Skeletal muscle tissue (tissue), 4 donors: Measurements from ENCODE around the gene KCNK6. TPM values are rescaled to one million over a fixed set of nuclear protein-coding genes. Genes with fewer than 3 reads are reported as not detected.

Experiments used
- H3K27ac ChIP-seq: one replicate; pipeline ENCODE4 v1.7.0; 2013; ENCODE audit warnings: mild to moderate bottlenecking, low read depth, low read length, inconsistent platforms
- H3K27me3 ChIP-seq, 3 donors: one replicate each; pipeline ENCODE4 v1.7.0; 2013; ENCODE audit warnings: low read length in 3 of 3; ENCODE audit not compliant: control insufficient read depth in 3 of 3, insufficient read depth in 3 of 3
- H3K36me3 ChIP-seq, 3 donors: one replicate each; pipeline ENCODE4 v1.7.0; 2013; ENCODE audit warnings: low read length in 3 of 3; ENCODE audit not compliant: control insufficient read depth in 3 of 3, insufficient read depth in 3 of 3
- H3K4me1 ChIP-seq, 3 donors: one replicate each; pipeline ENCODE4 v1.7.0; 2013; ENCODE audit warnings: low read length in 3 of 3, mild to moderate bottlenecking in 3 of 3; ENCODE audit not compliant: control insufficient read depth in 3 of 3, insufficient read depth in 3 of 3
- H3K4me3 ChIP-seq, 3 donors: one replicate each; pipeline ENCODE4 v1.7.0; 2013; ENCODE audit warnings: low read length in 3 of 3
- H3K9ac ChIP-seq, 3 donors: one replicate each; pipeline ENCODE4 v1.7.0; 2013; ENCODE audit warnings: low read length in 3 of 3, mild to moderate bottlenecking in 3 of 3, moderate library complexity in 2 of 3, low read depth in 1 of 3
- H3K9me3 ChIP-seq, 3 donors: one replicate each; pipeline ENCODE4 v1.7.0; 2013; ENCODE audit warnings: low read length in 3 of 3; ENCODE audit not compliant: control insufficient read depth in 3 of 3
- total RNA-seq: library from RNA; depleted of rRNA; stranded (reverse); fragments of >200 nt; gene quantifications from one replicate; pipeline ENCODE4 v1.2.3, GENCODE V29; 2014
- donor health status: Osteomylitis.

KCNK6 gene
- total RNA-seq, 1 donor from 2014 or later, result 1.6 TPM

GRCh38 chr19:38321646-38322196 is 2.1 kb downstream of the KCNK6 start:
- Histone ChIP-seq H3K4me3 (no peak overlapping the region), H3K4me1 (peaks cover 8 to 22% (median 16%) of the 10 kb centered on the region in 3 donors), H3K27me3 (peaks cover 0 to 23% (median 18%) of the 10 kb centered on the region in 3 donors), H3K9ac (no peak overlapping the region), H3K36me3 (peaks cover 0 to under 1% (median 0%) of the 10 kb centered on the region in 3 donors), H3K27ac (no peak overlapping the region), H3K9me3 (no peaks in the 10 kb centered on the region)

GRCh38 chr19:38323291-38323690 is 3.6 kb downstream of the KCNK6 start:
- H3K27me3 ChIP-seq, result peaks cover 0 to 23% (median 18%) of the 10 kb centered on the region in 3 donors
- peaks cover 5 to 8% (median 6%) of the 10 kb centered on the region in 3 donors for H3K36me3 ChIP-seq
- H3K4me1 ChIP-seq, result peaks cover 8 to 22% (median 16%) of the 10 kb centered on the region in 3 donors
- H3K9ac ChIP-seq, result no peak overlapping the region
- H3K9me3 ChIP-seq, result no peaks in the 10 kb centered on the region
- H3K27ac ChIP-seq, result no peak overlapping the region
- H3K4me3 ChIP-seq, result no peak overlapping the region

- peaks cover 5 to 8% (median 6%) of the 10 kb centered on the region in 3 donors for H3K36me3 ChIP-seq
- peaks cover 0 to 18% (median 10%) of the 10 kb centered on the region in 3 donors for H3K27me3 ChIP-seq
- no peak overlapping the region for H3K9ac ChIP-seq
- H3K4me1 ChIP-seq, result peaks cover 2 to 17% (median 11%) of the 10 kb centered on the region in 3 donors
- no peak overlapping the region for H3K27ac ChIP-seq
- no peaks in the 10 kb centered on the region for H3K9me3 ChIP-seq
- no peak overlapping the region for H3K4me3 ChIP-seq
Measured at GRCh38 chr19:38324431-38324830, 4.8 kb downstream of the KCNK6 start.

- no peak overlapping the region for H3K9ac ChIP-seq
- peaks cover 5 to 8% (median 6%) of the 10 kb centered on the region in 3 donors for H3K36me3 ChIP-seq
- peaks cover 0 to 6% (median 0%) of the 10 kb centered on the region in 3 donors for H3K27me3 ChIP-seq
Measured at GRCh38 chr19:38326591-38326990, 6.9 kb downstream of the KCNK6 start.

GRCh38 chr19:38329651-38330050 is 10.0 kb downstream of the KCNK6 start:
- Histone ChIP-seq H3K27me3 (no peaks in the 10 kb centered on the region), H3K4me3 (no peak overlapping the region), H3K9me3 (no peaks in the 10 kb centered on the region), H3K27ac (no peak overlapping the region), H3K36me3 (peaks cover 5 to 8% (median 6%) of the 10 kb centered on the region in 3 donors), H3K9ac (no peak overlapping the region), H3K4me1 (no peaks in the 10 kb centered on the region)

More at GRCh38 chr19:38326591-38326990, 6.9 kb downstream of the KCNK6 start:
- Histone ChIP-seq H3K9me3 (no peaks in the 10 kb centered on the region), H3K27ac (no peak overlapping the region), H3K4me3 (no peak overlapping the region), H3K4me1 (peaks cover 0 to 3% (median 0%) of the 10 kb centered on the region in 3 donors)

- H3K36me3 ChIP-seq, result peaks cover 5 to 8% (median 6%) of the 10 kb centered on the region in 3 donors
- H3K4me3 ChIP-seq, result no peak overlapping the region
- H3K27ac ChIP-seq, result no peak overlapping the region
- H3K4me1 ChIP-seq, result peaks cover 3% of the 10 kb centered on the region in 3 donors
- H3K9ac ChIP-seq, result no peak overlapping the region
- no peaks in the 10 kb centered on the region for H3K9me3 ChIP-seq
- no peaks in the 10 kb centered on the region for H3K27me3 ChIP-seq
Measured at GRCh38 chr19:38331728-38332127, 12.1 kb downstream of the KCNK6 start.

GRCh38 chr19:38333245-38333644 is 13.6 kb downstream of the KCNK6 start:
- Histone ChIP-seq H3K9me3 (no peaks in the 10 kb centered on the region), H3K36me3 (no peaks in the 10 kb centered on the region), H3K9ac (no peak overlapping the region), H3K4me3 (no peak overlapping the region), H3K27ac (no peak overlapping the region), H3K4me1 (peaks cover 9% of the 10 kb centered on the region in 3 donors), H3K27me3 (no peaks in the 10 kb centered on the region)

GRCh38 chr19:38335949-38336637 is 16.4 kb downstream of the KCNK6 start:
- Histone ChIP-seq H3K36me3 (no peaks in the 10 kb centered on the region), H3K9ac (peak overlapping the region; percentile 85 to 86 (median 85)), H3K9me3 (no peaks in the 10 kb centered on the region), H3K4me1 (peaks cover 9% of the 10 kb centered on the region in 3 donors), H3K27ac (peak overlapping the region; percentile 98), H3K4me3 (peak overlapping the region; percentile 92 to 93 (median 93)), H3K27me3 (no peaks in the 10 kb centered on the region)

- peak overlapping the region; percentile 98 for H3K27ac ChIP-seq
- no peaks in the 10 kb centered on the region for H3K36me3 ChIP-seq
- peak overlapping the region; percentile 85 for H3K9ac ChIP-seq
- peak overlapping the region; percentile 92 to 93 (median 93) for H3K4me3 ChIP-seq
- peaks cover 9% of the 10 kb centered on the region in 3 donors for H3K4me1 ChIP-seq
- no peaks in the 10 kb centered on the region for H3K27me3 ChIP-seq
- no peaks in the 10 kb centered on the region for H3K9me3 ChIP-seq
Measured at GRCh38 chr19:38336638-38337359, 17.2 kb downstream of the KCNK6 start.

- Histone ChIP-seq H3K9ac (peak overlapping the region; percentile 72 to 85 (median 85)), H3K4me1 (peaks cover 9% of the 10 kb centered on the region in 3 donors), H3K36me3 (no peaks in the 10 kb centered on the region), H3K27me3 (no peaks in the 10 kb centered on the region), H3K9me3 (no peaks in the 10 kb centered on the region), H3K27ac (peak overlapping the region; percentile 98), H3K4me3 (peak overlapping the region; percentile 92 to 93 (median 93))
Measured at GRCh38 chr19:38337360-38337653, 17.7 kb downstream of the KCNK6 start.
